Endodermal cell (in vitro differentiated cells): ENCODE results near the gene C1QTNF12. TPM values are rescaled to one million over a fixed set of nuclear protein-coding genes. Genes with fewer than 3 reads are reported as not detected.

Experiments used
- DNase-seq: peaks from one replicate; pipeline ENCODE4 v3.0.0-alpha.2; 2017
- H3K27ac ChIP-seq: 2 replicates; pipeline ENCODE4 v1.5.1; 2013; ENCODE audit warnings: mild to moderate bottlenecking, low read depth, low read length, moderate library complexity
- H3K27me3 ChIP-seq: 2 replicates; pipeline ENCODE4 v1.6.1; 2013; ENCODE audit warnings: mild to moderate bottlenecking, low read length, moderate library complexity; ENCODE audit not compliant: insufficient read depth, control insufficient read depth, poor library complexity, severe bottlenecking
- H3K36me3 ChIP-seq: 2 replicates; pipeline ENCODE4 v1.7.0; 2013; ENCODE audit warnings: mild to moderate bottlenecking, low read length, moderate library complexity; ENCODE audit not compliant: control insufficient read depth, insufficient read depth
- H3K4me1 ChIP-seq: one replicate; pipeline ENCODE4 v1.7.0; 2013; ENCODE audit warnings: low read length; ENCODE audit not compliant: control insufficient read depth, insufficient read depth
- H3K4me3 ChIP-seq: 2 replicates; pipeline ENCODE4 v1.5.1; 2013; ENCODE audit warnings: mild to moderate bottlenecking, low read length, moderate library complexity
- H3K9ac ChIP-seq: 2 replicates; pipeline ENCODE4 v1.6.1; 2013; ENCODE audit warnings: mild to moderate bottlenecking, low read length, moderate library complexity; ENCODE audit not compliant: poor library complexity, severe bottlenecking; ENCODE audit errors: extremely low read depth
- H3K9me3 ChIP-seq: 2 replicates; pipeline ENCODE4 v1.6.1; 2013; ENCODE audit warnings: mild to moderate bottlenecking, low read length, moderate library complexity; ENCODE audit not compliant: control insufficient read depth
- H3K27ac Mint-ChIP-seq: 2 replicates; pipeline ENCODE4 v1.8.0; 2020; ENCODE audit warnings: mixed read lengths
- H3K27me3 Mint-ChIP-seq: 2 replicates; pipeline ENCODE4 v1.8.0; 2021; ENCODE audit warnings: mild to moderate bottlenecking, mixed read lengths; ENCODE audit not compliant: insufficient read depth
- H3K36me3 Mint-ChIP-seq: 2 replicates; pipeline ENCODE4 v1.8.0; 2020; ENCODE audit warnings: low read depth, mixed read lengths
- H3K4me1 Mint-ChIP-seq: 2 replicates; pipeline ENCODE4 v1.8.0; 2020; ENCODE audit warnings: mixed read lengths
- H3K4me3 Mint-ChIP-seq: 2 replicates; pipeline ENCODE4 v1.8.0; 2020; ENCODE audit warnings: mild to moderate bottlenecking, moderate library complexity, mixed read lengths
- H3K9me3 Mint-ChIP-seq: 2 replicates; pipeline ENCODE4 v1.8.0; 2020; ENCODE audit warnings: mild to moderate bottlenecking, mixed read lengths
- whole genome bisulfite sequencing, 2 experiments: methylation state at CpG; one replicate each; pipeline versions ENCODE4 v1.1.5 to v1.1.7; 2013; ENCODE audit warnings: missing lambda C conversion rate in 2 of 2, mixed read lengths in 1 of 2; ENCODE audit not compliant: insufficient coverage in 1 of 2, insufficient read length in 1 of 2; 5-methylcytosine and 5-hydroxymethylcytosine counted together
- total RNA-seq, 2 donors: library from RNA; stranded (reverse); fragmentation: NEBNext Ultra II Directional in 1 of 2; extraction: Animal tissue kit (Norgen Biotek cat#: 25700) in 1 of 2; gene quantifications; 2 replicates in 1 of 2; 3 replicates in 1 of 2; pipeline ENCODE4 v1.2.1, GENCODE V29; 2021
- TF ChIP-seq, protein P1 (sequence below): fragments of 200-600 bp; sonication (generic); conservative IDR thresholded peaks from 2 replicates; pipeline ENCODE4 v1.5.0; 2021; ENCODE audit warnings: antibody characterized with exemption, mild to moderate bottlenecking

Gene C1QTNF12
- total RNA-seq, 2 donors from 2014 or later: 8.1 to 13.5 TPM

DNA sequence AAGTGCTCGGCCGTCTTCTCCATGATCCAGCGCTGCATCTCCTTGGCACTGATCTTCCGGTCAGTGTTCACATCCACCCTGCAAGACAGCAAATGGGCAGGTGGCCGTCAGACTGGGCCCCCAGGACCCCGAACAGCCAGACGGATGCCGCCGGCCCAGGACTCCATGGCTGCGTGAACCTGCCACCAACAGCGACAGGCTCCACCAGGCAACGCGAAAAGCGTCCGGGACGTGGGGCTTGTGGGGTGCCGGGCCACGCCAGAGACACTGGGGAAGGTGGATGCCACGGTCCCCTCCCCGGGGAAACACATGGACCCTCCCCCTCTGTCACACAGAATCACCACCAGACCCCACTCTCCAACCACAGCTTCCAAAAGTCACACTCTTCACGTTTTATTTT, 22.6 kb downstream of the C1QTNF12 start:
- no peaks in the 10 kb centered on the region for H3K27me3 Mint-ChIP-seq
- Histone ChIP-seq H3K9ac (no peak overlapping the region), H3K4me1 (no peaks in the 10 kb centered on the region), H3K4me3 (no peak overlapping the region), H3K27ac (no peak overlapping the region), H3K9me3 (no peaks in the 10 kb centered on the region), H3K36me3 (peaks cover 37% of the 10 kb centered on the region), H3K27me3 (no peaks in the 10 kb centered on the region)
- peaks cover 55% of the 10 kb centered on the region for H3K36me3 Mint-ChIP-seq
- H3K4me3 Mint-ChIP-seq: no peak overlapping the region
- whole genome bisulfite sequencing, 2 experiments: 94 to 97% methylated on average over 11 to 21 of the region's 21 CpGs
- TF ChIP-seq, protein P1, sequence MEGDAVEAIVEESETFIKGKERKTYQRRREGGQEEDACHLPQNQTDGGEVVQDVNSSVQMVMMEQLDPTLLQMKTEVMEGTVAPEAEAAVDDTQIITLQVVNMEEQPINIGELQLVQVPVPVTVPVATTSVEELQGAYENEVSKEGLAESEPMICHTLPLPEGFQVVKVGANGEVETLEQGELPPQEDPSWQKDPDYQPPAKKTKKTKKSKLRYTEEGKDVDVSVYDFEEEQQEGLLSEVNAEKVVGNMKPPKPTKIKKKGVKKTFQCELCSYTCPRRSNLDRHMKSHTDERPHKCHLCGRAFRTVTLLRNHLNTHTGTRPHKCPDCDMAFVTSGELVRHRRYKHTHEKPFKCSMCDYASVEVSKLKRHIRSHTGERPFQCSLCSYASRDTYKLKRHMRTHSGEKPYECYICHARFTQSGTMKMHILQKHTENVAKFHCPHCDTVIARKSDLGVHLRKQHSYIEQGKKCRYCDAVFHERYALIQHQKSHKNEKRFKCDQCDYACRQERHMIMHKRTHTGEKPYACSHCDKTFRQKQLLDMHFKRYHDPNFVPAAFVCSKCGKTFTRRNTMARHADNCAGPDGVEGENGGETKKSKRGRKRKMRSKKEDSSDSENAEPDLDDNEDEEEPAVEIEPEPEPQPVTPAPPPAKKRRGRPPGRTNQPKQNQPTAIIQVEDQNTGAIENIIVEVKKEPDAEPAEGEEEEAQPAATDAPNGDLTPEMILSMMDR: no peak
- no peak overlapping the region for H3K27ac Mint-ChIP-seq
- H3K9me3 Mint-ChIP-seq: no peaks in the 10 kb centered on the region
- no peak for DNase-seq
- H3K4me1 Mint-ChIP-seq: no peaks in the 10 kb centered on the region

DNA sequence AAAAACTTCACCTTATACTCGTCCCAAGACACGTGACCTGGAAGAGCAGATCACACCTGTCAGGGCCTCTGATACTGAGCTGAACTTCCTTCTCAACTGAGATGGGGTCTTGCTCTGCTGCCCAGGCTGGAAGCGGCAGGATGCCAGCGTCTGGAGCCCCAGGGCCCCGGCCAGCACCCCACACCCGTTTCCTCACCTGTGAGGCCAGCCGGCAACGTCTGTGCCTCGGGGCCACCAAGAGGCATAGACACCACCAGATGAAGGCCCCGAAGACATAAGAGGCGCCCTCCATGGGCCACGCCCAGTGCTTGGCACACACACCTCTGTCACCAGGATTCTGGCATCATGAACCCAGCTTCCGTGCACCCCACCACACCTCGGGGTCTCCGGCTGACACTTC, 23.2 kb downstream of the C1QTNF12 start:
- 95 to 100% methylated on average over 6 to 15 of the region's 15 CpGs for WGBS, 2 experiments
- no peaks in the 10 kb centered on the region for H3K9me3 Mint-ChIP-seq

DNA sequence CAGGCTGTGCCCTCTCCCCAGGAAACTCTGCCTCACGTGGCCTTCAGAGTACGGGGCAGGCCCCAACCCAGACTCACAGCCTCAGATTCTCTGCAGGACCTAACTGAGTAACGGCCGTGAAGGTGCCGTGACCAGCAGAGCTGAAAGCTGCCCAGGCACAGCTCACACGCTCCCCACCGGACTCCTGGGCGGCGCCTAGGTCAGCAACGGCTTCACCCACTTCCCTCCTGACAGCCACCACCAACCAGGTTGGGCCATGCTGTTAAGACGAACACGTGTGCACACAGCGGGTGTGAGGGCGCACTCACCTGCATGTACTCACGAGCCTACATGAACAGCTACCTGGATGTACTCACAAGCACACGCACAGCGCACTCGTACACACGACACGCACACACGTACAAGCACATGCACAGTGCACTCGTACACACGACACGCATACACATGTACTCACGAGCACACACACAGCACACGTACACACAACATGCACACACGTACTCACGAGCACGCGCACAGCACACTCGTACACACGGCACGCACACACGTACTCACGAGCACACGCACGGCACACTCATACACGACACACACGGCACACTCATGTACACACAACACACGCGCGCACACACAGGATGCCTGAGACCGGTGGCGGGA, 23.8 kb downstream of the C1QTNF12 start:
- Mint-ChIP-seq H3K36me3 (peaks cover 51% of the 10 kb centered on the region), H3K27ac (peak overlapping the region; percentile 66), H3K4me1 (no peaks in the 10 kb centered on the region), H3K27me3 (no peaks in the 10 kb centered on the region), H3K9me3 (no peaks in the 10 kb centered on the region), H3K4me3 (no peak overlapping the region)
- Histone ChIP-seq H3K27ac (no peak overlapping the region), H3K9ac (no peak overlapping the region), H3K36me3 (peaks cover 32% of the 10 kb centered on the region), H3K4me3 (no peak overlapping the region), H3K27me3 (no peaks in the 10 kb centered on the region), H3K4me1 (no peaks in the 10 kb centered on the region), H3K9me3 (no peaks in the 10 kb centered on the region)
- TF ChIP-seq, protein P1: no peak
- no peak for DNase-seq
- 95 to 96% methylated on average over 44 of the region's 44 CpGs for WGBS, 2 experiments

More for the DNA sequence above, 23.2 kb downstream of the C1QTNF12 start:
- no peak overlapping the region for H3K27ac ChIP-seq
- no peaks in the 10 kb centered on the region for H3K27me3 Mint-ChIP-seq
- H3K36me3 ChIP-seq: peaks cover 32% of the 10 kb centered on the region
- no peaks in the 10 kb centered on the region for H3K27me3 ChIP-seq
- H3K27ac Mint-ChIP-seq: peak overlapping the region; percentile 66
- no peak overlapping the region for H3K9ac ChIP-seq
- H3K4me1 ChIP-seq: no peaks in the 10 kb centered on the region
- TF ChIP-seq, protein P1: no peak
- H3K4me1 Mint-ChIP-seq: no peaks in the 10 kb centered on the region
- no peak for DNase-seq
- no peak overlapping the region for H3K4me3 Mint-ChIP-seq
- H3K4me3 ChIP-seq: no peak overlapping the region
- no peaks in the 10 kb centered on the region for H3K9me3 ChIP-seq
- H3K36me3 Mint-ChIP-seq: peaks cover 52% of the 10 kb centered on the region
